GM11168 (cell line): ENCODE measurements around the gene BCAS3.

ENCODE experiments used
- in situ Hi-C: fragments of 300-500 bp; cut with MboI; formaldehyde crosslinking; loops from one replicate; pipeline ENCODE4 v1.12.0; 2022; ENCODE audit warnings: low sequenced_read_pairs; ENCODE audit not compliant: unreplicated experiment

The BCAS3 gene

GRCh38 chr17:61088556-61088955, 410.9 kb downstream of the BCAS3 start:
- in situ Hi-C loops: no loop called here

- in situ Hi-C loops: no loop called here
These were observed 413.4 kb downstream of the BCAS3 start for GRCh38 chr17:61091096-61091495.

DNA sequence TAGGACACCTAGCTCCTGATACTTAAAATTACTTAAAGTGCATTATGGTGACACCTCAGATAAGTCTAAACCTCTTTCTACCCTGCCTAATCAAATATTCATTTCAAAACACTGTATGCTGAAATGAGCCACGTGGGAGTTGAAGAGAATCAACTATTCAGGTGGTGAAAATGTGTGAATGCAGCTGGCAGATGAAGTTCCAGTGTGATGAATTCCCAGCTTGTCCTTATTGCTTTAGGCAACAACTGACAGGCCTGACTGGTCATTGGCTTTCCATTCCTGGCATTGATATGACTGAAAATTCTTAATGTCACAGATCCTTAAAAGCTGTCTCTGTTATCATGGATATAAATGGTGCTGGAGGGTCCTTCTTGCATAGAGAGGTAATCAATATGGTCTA, 420.1 kb downstream of the BCAS3 start:
- in situ Hi-C loops: no loop called here

DNA sequence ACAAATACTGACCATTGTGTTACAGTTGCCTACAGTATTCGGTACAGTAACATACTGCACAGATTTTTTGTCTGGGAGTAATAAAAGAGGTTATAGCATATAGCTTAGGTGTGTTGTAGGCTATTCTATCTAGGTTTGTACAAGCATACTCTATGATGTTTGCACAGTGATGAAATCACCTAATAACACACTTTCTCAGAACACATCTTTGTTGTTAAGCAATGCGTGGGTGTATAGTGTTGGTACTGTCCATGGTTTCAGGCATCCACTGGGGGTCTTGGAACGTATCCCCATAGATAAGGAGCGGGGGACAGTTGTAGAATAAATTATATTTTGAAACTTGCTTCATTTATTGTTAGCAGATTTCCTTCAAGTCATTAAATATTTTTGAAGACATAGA, 428.7 kb downstream of the BCAS3 start:
- in situ Hi-C loops: no loop called here

- in situ Hi-C loops: no loop called here
These were observed 438.9 kb downstream of the BCAS3 start for GRCh38 chr17:61116577-61116976.

DNA sequence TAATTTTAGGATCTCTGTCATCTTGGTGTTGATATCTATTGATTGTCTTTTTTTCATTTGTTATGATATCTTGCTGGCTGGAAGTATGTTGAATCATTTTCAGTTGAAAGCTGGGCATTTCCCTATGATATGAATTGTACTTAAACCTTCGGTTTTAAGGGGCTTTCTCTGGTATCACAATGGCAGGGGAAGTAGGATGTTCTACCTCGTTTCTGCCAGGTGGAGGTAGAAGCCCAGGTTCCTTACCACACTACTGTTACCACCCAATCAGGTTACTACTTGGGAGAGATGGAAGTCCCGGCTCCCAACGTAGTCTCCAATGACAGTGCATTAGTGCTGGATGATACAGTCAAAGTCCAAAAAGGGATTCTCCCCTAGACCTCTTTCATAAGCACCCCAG, 440.3 kb downstream of the BCAS3 start:
- in situ Hi-C loops: no loop called here

GRCh38 chr17:61118871-61119270, 441.2 kb downstream of the BCAS3 start:
- in situ Hi-C loops: no loop called here

GRCh38 chr17:61122326-61122913, 444.8 kb downstream of the BCAS3 start:
- in situ Hi-C loops: no loop called here

DNA sequence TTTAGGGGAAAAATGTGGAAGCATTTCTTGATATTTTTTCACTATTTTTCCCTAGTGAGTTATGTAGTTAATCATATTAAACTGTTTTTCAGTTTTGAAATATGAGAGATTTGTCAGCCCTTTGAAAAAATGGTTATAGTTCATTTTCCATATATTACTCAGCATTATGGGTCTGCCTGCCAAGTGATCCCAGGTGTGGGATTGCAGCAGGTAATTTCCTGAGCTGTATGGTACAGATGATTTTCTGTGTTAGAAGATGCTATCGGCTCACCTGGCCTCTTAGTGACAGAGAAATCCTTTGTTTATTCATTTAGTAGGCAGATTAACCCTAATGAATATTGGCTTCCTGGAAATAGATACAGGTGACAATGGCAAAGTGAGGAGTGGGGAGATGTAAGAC, 446.9 kb downstream of the BCAS3 start:
- in situ Hi-C loops: no loop called here

- in situ Hi-C loops: no loop called here
These were observed 449.0 kb downstream of the BCAS3 start for GRCh38 chr17:61126473-61127249.

DNA sequence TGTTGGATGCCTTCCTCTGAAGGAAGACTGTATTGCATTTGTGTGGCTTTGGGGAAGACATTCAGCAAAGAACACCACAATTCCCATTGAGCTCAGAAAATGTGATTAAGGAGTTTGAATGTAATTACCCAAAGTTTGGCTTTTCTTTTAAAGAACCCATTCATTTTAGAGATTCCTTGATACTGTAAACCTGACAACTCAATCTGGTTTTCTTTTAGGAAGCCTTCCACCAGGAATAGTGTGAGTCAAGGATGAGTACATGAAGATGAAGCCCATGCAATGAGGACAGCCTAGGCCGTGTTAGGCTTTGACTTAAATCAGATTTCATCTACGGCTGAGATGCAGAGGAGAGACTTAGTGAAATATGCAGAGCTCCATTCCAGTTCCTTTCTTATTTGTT, 450.3 kb downstream of the BCAS3 start:
- in situ Hi-C loops: no loop called here

- in situ Hi-C loops: no loop called here
These were observed 451.0 kb downstream of the BCAS3 start for GRCh38 chr17:61128661-61129115.

GRCh38 chr17:61129267-61130254, 451.9 kb downstream of the BCAS3 start:
- in situ Hi-C loops: no loop called here

DNA sequence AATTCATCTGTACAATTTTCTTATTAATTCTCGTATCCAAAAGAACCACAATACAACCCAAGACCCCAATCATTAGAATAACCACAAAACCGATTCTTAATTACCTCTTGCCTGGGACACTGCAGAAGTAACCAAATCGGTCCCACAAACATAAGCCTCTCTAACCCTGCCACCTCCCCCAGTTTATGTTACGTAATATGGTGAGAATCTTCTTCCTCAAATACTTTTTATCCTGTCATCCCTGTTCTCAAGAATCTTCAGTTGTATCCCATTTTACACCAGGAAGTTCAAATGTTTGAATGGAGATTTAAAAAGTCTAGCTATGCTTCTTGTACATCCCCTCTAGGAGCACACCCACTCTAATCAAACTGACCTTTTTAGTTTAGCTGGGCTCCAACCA, 452.7 kb downstream of the BCAS3 start:
- in situ Hi-C loops: no loop called here

DNA sequence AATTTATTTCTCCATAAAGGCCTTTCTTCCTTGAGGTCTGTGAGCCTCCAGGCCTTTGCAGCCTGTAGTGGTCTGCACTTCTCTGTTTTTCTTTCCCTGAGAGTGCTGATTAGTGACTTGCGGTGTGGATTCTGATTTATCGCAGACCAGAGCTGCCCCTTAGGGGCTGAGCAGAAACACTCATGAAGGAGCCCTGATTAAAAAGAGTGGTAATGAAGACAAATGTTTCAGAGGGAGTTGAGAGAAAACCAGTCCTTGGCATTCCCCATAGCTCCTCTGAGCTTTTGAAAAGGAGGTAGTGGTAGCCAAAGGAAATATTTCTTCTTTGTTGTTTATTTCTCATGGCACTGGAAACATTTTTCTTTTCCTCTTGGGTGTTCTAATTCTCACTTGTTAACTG, 453.9 kb downstream of the BCAS3 start:
- in situ Hi-C loops: no loop called here

GRCh38 chr17:61132524-61132923, 454.9 kb downstream of the BCAS3 start:
- in situ Hi-C loops: no loop called here

DNA sequence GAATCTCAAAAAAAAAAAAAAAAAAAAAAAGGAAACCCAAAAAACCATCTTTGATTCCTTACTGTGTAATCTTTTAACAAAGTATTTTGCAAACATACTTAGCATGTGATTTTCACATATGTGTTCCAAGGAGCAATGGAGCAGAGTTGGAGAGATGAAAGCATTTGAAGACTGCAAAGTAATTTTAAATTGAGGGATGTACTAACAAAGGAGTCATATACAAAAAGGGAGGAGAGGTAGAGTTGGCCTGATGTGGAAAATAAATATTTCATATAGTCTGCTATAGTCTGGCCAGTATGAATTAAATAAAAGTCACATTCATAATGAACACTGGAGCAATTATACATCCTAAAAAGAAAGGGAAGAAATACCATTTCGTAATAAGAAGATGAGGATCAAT, 456.2 kb downstream of the BCAS3 start:
- in situ Hi-C loops: no loop called here

- in situ Hi-C loops: no loop called here
These were observed 457.0 kb downstream of the BCAS3 start for GRCh38 chr17:61134551-61135235.

DNA sequence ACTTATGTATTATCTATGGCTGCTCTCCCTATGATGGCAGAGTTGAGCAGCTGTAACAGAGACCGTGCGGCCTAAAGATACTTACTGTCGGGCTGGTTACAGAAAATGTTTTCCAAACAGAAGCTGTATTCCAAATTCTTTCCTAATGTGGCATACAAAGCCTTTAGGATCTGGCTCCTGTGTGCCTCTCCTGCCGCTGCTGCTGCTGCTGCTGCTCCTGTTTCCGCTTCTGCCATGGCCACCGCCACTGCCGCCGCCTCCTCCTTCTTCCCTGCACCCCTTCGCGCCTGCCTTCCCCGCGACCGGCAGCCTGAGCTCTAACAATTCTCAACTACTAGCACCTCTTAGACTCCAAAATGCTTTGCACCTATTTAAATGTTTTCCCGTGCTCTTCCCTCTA, 458.1 kb downstream of the BCAS3 start:
- in situ Hi-C loops: no loop called here

DNA sequence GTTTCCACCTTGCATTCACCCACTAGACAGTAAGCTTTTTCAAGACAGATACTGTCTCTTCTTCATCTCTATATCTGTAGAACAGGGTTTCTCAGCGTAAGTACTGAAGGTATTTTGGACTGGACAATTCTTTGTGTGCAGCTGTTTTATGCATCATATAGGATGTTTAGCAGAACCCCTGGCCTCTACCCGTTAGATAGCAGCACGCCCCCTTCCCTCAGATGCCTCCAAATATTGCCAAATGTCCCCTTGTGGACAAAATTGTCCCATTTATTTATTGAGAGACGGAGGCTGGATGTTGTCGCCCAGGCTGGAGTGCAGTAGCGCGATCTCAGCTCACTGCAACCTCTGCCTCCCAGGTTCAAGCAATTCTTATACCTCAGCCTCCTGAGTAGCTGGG, 458.6 kb downstream of the BCAS3 start:
- in situ Hi-C loops: no loop called here
